Dermis blood vessel endothelial cell (primary cell): ENCODE measurements around the gene CASP12. TPM values are rescaled to one million over a fixed set of nuclear protein-coding genes. Genes with fewer than 3 reads are reported as not detected.

ENCODE experiments used
- DNase-seq: peaks from one replicate; pipeline ENCODE4 v3.0.0; 2010
- total RNA-seq: library from RNA; depleted of rRNA; stranded (reverse); fragments of >200 nt; gene quantifications from 2 replicates; pipeline ENCODE4 v1.2.3, GENCODE V29; 2014

Gene CASP12
- total RNA-seq, 1 donor from 2014 or later: 11.1 TPM

DNA sequence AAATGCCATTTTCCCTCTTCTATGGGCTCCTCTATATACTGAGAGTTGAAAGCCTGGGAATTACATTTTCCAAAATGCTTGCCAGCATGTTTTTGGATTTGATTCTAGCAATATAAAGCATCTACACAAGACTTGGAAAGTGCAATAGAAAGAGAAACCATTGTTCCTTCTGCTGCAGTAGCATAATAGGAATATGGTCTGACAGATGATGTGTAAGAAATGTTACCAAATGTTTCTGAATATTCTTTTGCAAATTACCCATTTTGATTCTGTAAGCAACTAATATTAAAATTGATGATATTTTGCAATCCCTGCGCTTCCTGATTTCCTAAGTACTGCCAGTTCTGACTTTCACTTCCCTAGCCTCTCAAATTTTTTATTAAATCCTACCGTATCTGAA is 61.6 kb downstream of the CASP12 start:
- DNase-seq: no peak

Other genes with a start within 250 kb of the CASP12 start
- gene CASP4, start 70.1 kb upstream of the CASP12 start, total RNA-seq: 238 and 434 TPM in 2 replicates
- gene CASP5, start 124.7 kb upstream of the CASP12 start, total RNA-seq: not detected in 2 replicates
- gene CASP1, start 136.7 kb upstream of the CASP12 start, total RNA-seq: 32.8 and 41.1 TPM in 2 replicates
- gene CARD16, start 146.9 kb upstream of the CASP12 start, total RNA-seq: 70.3 and 86.3 TPM in 2 replicates
- gene CARD18, start 241.3 kb upstream of the CASP12 start, total RNA-seq: not detected in 2 replicates